ENCODE results near the gene CYP2W1.
A peak's percentile ranks its signal among the peaks of the same experiment; 100 is the strongest.

Gene CYP2W1

DNA sequence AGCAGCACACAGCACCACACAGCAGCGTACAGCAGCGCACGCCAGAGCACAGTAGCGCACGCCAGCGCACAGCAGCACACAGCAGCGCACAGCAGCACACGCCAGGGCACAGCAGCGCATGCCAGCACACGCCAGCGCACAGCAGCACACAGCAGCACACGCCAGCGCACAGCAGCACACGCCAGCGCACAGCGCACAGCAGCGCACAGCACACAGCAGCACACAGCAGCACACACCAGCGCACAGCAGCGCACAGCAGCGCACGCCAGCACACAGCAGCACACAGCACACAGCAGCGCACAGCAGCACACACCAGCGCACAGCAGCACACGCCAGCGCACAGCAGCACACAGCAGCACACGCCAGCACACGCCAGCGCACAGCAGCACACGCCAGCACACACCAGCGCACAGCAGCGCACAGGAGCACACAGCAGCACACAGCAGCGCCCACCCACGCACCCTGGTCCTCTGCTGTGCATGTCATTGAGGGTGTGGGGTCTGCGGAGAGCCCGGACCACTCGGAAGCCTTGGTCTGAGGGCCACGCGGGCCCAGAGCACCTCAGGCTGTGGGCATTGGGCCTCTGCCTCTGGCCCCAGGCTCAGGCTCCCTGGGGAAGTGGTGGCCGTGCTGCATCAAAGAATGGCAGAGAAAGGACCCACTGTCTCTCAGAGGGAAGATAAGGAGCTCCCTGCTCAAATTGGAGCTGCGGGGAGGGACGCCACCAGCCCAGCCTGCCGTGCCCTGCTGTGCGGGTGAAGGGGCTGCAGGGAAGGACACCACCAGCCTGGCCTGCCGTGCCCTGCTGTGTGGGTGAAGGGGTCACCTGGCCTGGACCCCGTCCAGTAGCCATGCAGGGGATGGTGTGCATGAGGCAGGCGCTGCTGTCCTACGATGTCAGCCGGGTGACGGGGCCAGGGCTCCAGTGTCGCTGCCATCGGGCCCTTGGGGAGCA is 33.9 kb downstream of the CYP2W1 start:
- DNase-seq, result no peak

DNA sequence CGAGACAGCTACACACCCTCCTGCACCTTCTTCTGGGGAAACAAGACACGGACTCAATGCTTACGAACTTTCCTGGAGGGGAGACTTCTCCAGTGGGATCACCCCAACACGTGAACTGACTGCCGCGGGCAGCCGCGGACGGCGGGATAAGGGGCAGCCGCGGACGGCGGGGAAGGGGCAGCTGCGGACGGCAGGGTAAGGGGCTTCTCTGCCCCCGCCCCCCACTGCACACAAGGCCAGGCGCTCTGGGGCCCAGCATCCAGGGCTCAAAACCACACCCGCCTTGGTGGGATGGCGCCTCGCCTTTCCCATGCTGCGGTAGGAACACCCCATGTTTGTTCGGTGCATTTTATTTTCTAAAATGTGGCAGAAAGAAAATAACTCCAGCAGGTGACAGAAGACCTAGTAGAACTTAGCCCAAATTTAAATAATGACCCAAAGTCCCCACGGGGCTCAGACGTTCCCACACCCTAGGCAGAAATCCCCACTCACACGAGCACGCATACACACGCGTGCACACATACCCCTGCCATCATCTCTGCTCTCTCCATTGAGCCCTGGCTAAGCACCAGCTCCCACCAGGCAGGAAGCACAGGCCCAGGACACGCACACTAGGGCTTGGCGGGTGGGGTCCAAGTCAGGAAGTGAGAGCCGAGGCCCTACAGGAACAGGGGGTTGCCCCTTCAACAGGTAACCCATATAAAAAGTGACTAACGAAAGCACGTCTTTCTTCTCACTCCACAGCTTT is 34.8 kb downstream of the CYP2W1 start:
- no peak for DNase-seq

DNA sequence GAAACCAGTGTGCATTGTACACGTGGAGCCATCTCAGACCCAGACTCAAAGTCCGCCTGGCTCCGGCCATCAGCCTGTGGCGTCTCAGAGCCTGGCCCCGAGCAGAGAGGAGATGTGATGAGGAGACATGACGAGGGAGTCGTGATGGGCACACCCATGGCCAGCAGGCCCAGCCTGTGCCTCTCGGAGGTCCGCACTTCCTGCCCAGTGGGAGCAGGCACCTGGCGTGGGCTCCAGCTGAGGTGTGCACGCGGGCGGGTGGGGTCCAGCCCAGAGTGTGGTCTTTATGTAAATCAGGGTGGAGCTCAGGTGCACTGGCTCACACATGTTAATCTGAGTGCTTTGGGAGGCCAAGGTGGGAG is 35.3 kb downstream of the CYP2W1 start:
- DNase-seq, result no peak

DNA sequence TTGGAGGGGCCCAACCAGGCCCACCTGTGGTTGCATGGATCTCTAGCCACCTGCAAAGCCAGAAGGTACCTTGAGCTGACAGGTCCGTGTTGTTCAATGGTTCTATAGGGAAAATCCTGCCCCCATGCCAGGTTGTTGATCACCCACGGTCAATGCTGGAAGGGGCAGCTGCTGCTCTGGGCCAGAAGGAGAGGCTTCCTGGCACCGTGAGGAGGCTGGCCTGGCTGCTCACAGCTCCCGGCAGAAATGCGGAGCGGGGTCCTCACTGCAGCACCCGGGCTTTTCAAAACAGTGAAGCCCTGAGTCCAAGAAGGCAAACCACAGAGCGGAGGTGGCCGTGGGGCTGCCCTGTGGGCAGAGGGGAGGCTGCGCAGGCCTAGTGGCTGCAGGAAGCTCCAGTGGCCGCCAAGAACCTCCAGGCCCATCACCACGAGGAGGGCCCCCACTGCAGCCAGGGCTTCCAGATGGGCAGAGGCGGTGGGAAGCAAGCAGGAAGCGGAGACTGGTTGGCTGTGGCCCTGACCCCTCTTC is 36.3 kb downstream of the CYP2W1 start:
- no peak for DNase-seq

DNA sequence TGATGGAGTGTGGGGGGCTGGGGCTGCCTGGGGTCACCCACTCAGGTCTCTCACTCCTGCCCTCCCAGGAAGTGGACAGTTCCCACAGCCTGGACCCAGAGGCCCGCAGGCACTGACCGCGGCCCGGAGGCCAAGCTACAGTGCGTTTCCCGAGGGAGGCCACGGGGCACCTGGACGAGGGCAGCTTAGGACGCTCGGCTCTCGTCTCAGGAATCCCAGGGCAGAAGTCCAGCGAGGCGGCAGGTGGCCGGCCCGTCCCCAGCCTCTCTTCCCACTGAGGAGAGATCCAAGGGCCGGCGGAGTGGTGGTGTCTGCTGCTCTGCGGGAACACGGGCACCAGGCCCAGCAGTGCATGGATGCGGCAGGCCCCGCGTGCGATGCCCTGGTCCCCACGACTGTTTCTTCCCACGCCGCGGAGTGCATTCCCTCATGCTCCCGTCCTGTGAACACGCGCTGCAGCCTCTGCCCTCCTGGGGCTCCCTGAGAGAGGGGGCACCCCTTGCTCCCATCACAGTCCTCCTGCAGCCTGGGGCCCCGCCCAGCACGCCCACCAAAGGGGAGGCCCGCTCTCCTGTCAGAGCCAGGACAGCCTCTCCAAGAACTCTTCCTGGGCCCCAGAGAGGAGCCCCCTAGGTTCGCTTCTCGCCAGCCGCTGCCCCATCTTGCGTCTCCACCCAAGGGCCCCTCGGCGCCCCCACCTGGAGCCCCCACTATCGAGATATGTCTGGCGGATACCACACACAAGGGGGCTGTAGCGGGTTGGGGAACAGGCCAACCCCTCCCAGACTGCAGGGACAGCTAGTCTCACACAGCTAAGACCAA is 37.0 kb downstream of the CYP2W1 start:
- no peak for DNase-seq

DNA sequence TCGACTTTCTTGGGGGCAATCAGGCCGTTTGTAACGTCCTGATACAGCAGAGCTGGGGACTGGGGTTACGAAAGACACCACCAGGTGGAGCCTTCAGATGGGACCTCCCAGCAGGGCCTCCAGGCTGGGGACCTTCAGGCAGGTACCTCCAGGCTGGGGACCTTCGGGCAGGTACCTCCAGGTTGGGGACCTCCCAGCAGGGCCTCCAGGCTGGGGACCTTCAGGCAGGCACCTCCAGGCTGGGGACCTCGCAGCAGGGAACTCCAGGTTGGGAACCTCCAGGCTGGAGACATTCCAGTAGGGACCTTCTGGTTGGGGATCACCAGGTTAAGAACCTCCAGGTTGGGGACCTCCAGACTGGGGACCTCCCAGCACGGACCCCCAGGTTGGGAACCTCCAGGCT is 37.9 kb downstream of the CYP2W1 start:
- DNase-seq, result no peak

DNA sequence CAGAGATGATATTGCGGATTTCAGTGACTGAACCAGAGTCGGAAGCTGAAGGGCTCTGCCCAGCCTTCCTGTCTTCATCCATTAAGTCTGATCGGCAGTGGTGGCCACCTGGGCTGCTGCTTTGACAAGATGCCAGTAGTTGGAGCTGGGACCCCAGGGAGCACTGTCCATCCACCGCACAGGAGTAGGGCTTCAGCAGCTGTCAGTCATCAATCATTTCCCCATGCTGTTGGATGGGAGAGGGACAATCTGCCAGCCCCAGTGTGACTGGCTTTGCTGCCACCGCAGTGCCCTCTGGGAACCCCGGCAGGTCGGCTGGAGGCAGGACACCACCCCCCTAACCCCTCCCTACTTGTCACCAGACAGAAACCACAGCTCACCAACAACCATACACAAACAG is 38.4 kb downstream of the CYP2W1 start:
- no peak for DNase-seq

DNA sequence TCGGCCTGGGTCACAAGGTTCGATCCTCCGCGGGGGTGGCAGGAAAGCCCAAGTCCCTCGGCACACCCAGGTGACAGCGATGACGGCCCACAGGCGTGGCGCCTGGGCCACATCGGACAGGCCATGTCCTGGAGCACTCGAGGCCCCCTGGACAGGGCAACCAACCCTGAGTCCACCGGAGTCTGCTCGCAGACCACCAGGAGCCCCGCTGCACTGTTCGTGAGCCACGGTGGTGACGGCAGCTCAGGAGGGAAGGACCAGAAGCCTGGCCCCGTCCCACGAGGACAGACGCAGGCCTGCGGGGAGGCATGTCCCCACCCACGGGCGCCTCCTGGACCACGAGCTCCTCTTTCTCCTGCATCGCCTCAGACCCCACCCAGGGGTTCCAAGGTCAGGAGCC is 39.0 kb downstream of the CYP2W1 start:
- no peak for DNase-seq

DNA sequence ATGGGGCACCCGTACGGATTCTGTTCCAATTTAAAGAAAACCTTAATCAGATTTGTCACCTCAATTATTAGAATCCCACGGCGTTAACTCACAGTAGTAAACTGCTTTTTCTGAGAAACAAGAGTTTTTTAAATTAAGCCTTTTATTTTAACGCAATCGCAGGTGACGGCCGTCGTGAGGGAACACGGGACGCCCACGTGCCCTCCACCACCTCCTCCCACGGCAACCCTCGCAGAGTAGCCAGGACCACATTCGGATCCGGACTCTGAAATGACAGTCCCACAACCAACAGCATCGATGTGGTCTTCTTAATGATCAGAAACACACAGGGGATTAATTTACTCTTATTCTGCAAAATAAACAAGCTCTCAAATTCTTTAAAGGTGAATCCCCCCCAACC is 39.4 kb downstream of the CYP2W1 start:
- no peak for DNase-seq

DNA sequence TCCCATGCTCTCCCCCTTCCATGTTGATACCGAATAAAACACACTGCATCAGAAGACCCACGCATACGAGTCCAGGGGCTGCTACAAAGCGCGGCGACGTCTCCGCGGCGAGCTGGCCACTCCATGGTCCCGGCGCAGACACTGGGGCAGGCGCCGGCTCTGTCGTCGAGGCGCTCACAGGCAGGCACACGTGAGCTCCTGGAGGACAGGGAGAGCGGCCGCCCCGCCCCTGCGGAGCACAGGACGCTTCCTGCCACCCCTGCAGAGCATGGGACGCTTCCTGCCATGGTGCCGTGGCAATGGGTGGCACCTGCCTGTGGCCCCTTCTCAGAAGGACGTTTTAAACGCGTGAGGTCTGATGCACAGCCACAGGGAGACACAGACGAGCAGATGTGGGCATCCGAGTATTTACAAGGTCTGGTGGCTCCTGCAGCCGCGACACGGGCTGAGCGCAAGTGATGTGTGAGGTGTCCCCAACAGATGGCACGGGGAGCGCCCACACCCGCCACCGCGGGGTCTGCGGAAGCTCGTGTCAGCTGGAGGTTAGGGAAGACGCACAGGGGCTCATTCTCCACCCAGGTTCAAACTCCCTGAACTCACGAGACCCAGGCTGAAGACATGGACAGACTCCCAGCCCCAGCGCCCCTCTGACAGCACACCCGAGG is 40.0 kb downstream of the CYP2W1 start:
- no peak for DNase-seq

DNA sequence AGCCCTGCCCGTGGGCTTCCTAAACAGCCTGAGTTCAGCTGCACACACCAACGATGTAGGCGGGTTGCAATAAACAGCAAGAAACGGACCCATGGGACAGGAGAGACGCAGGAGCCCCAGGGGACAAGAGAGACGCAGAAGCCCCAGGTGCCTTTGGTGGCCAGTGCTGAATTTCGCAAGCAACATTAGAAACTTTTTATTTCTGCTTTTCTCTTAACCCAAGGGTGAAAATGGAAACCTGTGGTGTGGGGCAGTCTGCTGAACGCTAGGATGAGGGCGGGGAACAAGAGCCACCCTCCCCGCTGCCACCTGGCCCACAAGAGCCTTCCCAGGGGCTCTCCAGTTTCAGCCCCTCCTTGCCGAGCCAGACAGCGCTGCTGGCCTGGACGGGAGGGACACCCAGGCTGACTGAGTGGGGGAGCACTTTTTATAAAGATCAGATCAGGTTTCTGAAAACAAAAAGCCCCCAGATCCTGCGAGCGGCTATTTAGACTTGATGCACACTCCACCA is 41.4 kb downstream of the CYP2W1 start:
- DNase-seq, result no peak

DNA sequence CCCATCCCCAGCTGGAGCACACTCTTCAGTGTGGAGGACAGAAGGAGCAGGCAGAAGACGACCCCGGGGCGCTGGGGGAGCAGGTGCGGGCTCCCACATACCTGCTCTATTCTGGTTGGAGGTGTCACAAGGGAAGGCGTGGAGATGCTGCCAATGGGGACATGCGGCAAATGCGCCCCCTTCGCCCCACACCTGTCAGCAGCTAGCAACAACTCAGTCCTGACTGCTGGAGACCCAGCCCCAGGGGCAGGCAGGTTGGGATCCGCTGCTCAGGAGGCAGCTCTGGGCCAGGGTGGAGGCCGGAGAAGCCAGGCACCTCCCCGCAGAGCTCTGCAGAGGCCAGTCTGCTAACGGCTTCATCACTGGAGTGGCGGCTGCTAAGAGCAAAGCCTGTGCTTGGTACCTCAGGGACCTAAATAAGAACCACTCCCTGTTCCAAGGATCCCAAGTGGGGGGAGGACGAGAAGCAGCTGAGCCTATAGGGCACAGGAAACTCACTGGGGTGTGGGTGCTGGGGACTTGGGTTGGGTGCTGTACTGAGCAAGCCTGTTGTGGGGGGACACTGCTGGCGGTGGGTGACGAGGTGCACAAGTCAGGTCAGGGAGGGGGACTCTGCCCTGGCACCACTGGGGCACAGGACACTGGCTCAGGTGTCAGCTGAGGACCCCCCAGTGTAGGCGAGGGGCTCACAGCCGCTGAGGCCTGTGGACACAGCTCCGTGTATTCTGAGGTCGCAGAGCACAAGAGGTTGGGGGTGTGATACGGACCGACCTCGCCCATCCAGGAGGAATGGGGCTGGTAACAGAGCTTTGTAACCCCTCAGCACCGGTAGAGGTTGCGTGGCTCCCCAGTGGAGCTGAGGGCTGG is 42.1 kb downstream of the CYP2W1 start:
- DNase-seq, result no peak

DNA sequence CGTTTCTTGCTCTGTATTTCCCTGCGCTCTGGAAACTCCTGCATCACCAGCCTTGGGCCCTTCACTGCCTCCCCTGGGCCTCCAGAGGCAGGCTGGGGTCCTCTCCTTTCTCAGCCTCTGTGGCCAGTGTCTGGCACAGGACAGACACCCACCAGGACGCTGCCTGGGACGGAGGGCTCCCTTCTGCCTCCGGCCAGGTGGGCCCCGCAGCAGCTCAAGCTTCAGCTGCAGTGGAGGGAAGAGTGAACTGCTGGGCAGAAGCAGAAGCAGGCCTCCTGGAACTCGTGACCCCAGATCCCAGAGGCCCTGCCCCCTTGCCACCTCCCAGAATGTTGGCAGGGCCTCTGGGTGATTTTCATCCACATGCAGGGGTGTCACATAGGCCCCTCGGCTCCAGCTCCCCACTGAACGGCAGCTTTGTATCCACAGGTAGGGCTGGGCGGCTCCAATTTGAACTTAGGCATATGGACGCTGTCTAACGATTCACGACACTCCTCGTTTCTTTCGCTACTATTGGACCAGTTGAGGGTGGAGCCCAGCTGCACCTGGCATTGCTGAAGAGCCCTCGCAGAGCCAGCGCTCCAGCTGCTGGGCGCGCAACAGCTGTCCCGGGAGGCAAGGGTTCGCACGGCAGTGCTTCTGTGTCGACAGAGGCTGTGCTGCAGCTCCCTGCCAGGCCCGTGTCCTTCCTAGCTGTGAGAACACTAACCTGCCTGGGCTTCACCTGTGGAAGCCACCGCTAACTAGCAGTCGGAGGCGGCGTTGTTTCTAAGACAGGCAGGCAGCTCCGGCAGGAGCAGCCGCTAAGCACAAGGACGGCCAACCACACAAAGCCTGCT is 43.0 kb downstream of the CYP2W1 start:
- no peak for DNase-seq

DNA sequence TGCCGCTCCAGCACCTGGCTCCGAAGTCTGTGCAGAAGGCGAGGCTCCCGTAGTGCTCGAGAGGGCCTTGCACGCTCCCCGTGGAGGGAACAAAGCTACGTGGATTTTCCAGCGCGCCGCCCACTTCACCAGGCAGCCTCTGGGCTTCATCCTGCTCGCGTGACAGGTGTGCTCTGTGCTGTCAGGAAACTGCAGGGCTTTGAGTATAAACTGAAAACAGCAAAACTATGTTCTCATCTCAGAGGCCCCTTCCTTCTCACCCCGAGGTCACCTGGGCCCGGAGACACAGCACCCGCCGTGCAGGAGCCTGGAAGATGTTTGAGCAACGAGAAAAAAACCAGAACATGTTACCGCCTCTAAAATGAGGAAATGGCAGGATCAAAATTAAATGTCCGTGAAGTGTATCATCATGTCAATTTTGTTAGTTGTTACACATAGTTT is 43.8 kb downstream of the CYP2W1 start:
- no peak for DNase-seq

DNA sequence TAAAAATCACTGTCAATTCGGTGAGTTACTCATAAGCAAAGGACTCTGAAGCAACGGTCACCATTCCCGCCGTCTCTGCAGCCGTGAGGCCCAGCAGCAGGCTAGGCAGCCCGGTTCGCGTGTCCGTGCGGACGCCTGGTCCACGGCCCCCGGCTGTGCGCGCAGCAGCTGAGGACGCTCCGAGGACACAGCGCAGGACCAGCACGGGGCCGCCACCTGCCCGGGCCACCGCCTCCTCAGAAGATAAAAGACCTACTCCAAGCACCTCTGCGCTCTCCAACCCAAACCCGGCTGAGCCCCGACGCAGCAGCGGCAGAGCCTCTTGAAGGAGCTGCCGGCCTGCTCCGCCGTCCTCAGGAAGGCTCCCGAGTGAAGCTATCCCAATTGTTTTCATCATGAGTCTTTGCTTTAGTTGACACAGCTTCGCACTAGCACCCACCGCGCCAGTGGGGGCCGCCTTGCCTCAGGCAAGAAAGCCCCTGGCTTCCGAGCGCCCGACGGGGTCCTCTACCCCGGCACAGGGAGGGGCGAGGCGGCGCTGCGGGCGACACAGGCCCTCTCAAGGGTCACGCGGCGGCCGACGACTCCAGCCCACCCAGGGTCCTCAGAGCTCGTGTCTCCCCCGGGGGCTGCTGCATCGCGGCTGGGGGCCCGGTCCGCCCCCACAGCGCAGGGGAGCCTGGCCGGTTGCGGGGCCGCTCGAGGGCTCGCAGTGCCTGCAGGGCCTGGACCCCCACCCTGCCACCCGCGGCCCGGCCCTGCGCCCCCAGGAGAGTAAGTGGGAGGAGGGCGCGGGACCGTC is 44.5 kb downstream of the CYP2W1 start:
- no peak for DNase-seq

DNA sequence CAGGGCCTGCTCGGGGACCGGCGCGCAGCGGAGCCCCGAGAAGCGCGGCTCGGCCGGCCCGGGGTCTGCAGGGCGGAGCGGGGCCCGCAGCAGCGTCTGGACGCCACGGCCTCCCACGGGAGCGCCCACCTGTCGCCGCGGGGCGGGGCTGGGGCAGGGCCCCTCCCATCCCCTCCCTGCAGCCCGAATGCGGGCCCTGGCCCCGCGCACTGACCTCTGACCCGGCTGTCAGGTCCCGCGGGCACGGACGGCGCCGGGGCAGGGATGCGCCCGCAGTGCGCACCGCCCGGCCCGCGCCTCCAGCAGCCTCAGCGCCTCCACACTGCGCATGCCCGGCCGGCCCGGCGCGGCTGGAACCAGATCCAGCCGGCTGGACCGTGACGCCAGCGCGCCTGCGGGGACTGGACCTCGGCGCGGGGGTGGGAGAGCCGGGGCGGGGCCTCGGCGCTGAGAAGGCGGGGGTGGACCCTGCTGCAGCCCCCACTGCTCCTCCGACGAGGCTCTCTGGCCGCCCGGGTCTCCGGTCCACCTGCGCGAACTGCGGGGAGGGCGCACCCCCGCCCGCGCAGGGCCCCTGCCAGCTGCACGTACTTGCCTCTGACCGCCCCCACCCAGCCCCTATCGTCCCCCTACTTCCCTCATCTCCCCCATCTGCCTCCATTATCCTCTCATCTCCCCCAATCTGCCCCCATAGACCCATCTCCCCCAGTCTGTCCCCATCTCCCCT is 45.2 kb downstream of the CYP2W1 start:
- peak; percentile 93 for DNase-seq

DNA sequence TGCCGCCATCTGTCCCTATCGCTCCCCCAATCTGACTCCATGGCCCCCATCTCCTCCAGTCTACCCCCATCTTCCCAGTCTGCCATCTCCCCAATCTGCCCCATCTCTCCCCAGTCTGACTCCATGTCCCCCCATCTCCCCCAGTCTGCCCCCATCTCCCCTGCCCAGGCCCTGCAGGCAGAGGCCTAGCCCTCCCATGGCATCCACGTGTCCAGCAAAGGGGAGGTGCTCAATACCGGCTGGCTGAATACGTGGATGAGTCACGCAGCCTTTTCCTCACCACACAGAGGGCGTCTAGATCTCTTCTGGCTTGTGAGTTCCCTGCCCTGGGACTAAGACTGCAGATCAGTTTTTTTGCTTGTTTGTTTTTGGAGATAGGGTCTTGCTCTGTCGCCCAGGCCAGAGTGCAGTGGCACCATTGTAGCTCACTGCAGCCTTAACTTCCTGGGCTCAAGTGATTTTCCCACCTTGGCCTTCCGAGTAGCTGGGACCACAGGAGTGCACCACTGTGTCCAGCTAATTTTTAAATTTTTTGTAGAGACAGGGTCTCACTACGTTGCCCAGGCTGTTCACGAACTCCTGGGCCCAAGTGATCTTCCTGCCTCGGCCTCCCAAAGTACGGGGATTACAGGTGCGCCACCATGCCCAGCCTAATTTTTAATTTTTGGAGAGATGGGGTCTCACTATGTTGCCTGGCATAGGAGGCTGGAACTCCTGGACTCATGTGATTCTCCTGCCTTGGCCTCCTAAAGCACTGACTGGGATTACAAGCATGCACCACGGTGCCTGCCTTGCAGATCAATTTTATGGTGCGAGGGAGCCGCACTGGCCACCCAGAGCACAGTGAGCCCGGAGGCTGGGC is 46.0 kb downstream of the CYP2W1 start:
- DNase-seq, result peak; percentile 86

Data from activated CD4-positive, alpha-beta T cell treated with anti-CD3 and anti-CD28 coated beads, Interleukin-10, Interleukin-2, amounts not matched to agents 100 ng/mL and 50 ng/mL, durations not matched to agents 16 hours and 8 hours (primary cell).